SU-DHL-6 (cell line): Measurements from ENCODE around the gene ELMOD3.

Source experiments
- H2AFZ ChIP-seq: fragments of 200-600 bp; sonication (generic); 2 replicates; pipeline ENCODE4 v1.6.1; 2014; ENCODE audit warnings: low read depth, mild to moderate bottlenecking, moderate library complexity, mixed read lengths, antibody characterized with exemption, low read length; ENCODE audit not compliant: severe bottlenecking
- H3F3A ChIP-seq: fragments of 200-600 bp; shearing (Covaris generic); 2 replicates; pipeline ENCODE4 v1.6.0; 2016; ENCODE audit warnings: antibody characterized with exemption, mild to moderate bottlenecking; ENCODE audit not compliant: insufficient read depth
- H3K27ac ChIP-seq: fragments of 200-600 bp; sonication (generic); 2 replicates; pipeline ENCODE4 v1.5.1; 2016; ENCODE audit warnings: low read depth, mild to moderate bottlenecking, low read length, moderate library complexity, mixed read lengths
- H3K27me3 ChIP-seq: fragments of 200-600 bp; sonication (generic), shearing (Covaris generic); 2 replicates; pipeline ENCODE4 v1.6.0; 2014; ENCODE audit warnings: mild to moderate bottlenecking, low read length
- H3K36me3 ChIP-seq: fragments of 200-600 bp; sonication (generic); 2 replicates; pipeline ENCODE4 v1.6.1; 2014; ENCODE audit warnings: mild to moderate bottlenecking, low read length, mixed read lengths
- H3K4me2 ChIP-seq: fragments of 300-600, 200-600 bp; shearing (Covaris generic), sonication (generic); 2 replicates; pipeline ENCODE4 v1.6.0; 2014; ENCODE audit warnings: low read length, low read depth, mild to moderate bottlenecking; ENCODE audit not compliant: poor library complexity, severe bottlenecking
- H3K4me3 ChIP-seq: fragments of 200-600 bp; sonication (generic); 2 replicates; pipeline ENCODE4 v1.5.1; 2014; ENCODE audit warnings: antibody characterized with exemption, low read length, mild to moderate bottlenecking, mixed read lengths; ENCODE audit not compliant: insufficient read depth, poor library complexity, severe bottlenecking
- H3K79me2 ChIP-seq: fragments of 200-600 bp; sonication (generic); 2 replicates; pipeline ENCODE4 v1.6.1; 2014; ENCODE audit warnings: mild to moderate bottlenecking, low read length, moderate library complexity; ENCODE audit not compliant: insufficient read depth
- H3K9ac ChIP-seq: fragments of 200-600 bp; sonication (generic); 2 replicates; pipeline ENCODE4 v1.7.0; 2014; ENCODE audit warnings: mild to moderate bottlenecking, low read length
- H3K9me2 ChIP-seq: fragments of 200-600 bp; sonication (generic); replicated peaks from 2 replicates; pipeline ENCODE4 v1.6.1; 2014; ENCODE audit warnings: low read length; ENCODE audit not compliant: insufficient read depth
- H3K9me3 ChIP-seq: fragments of 200-600 bp; sonication (generic); 2 replicates; pipeline ENCODE4 v1.6.1; 2014; ENCODE audit warnings: low read length, mixed read lengths; ENCODE audit not compliant: insufficient read depth
- H4K20me1 ChIP-seq: fragments of 200-600 bp; sonication (generic); 2 replicates; pipeline ENCODE4 v1.6.1; 2014; ENCODE audit warnings: low read depth, mild to moderate bottlenecking, antibody characterized with exemption, low read length, moderate library complexity, mixed read lengths
- EZH2phosphoT487 ChIP-seq: fragments of 200-600 bp; sonication (generic), shearing (Covaris generic); conservative IDR thresholded peaks from 2 replicates; pipeline ENCODE4 v1.6.1; 2018; ENCODE audit warnings: mild to moderate bottlenecking, antibody characterized with exemption, low read length, moderate library complexity, mixed read lengths
- TF ChIP-seq, protein P1 (sequence below): fragments of 200-600 bp; sonication (generic); IDR thresholded peaks from one replicate; pipeline ENCODE4 v1.5.1; 2017; ENCODE audit warnings: antibody characterized with exemption, mild to moderate bottlenecking, low read length, moderate library complexity; ENCODE audit not compliant: insufficient read depth, poor library complexity, severe bottlenecking

ELMOD3 gene

DNA sequence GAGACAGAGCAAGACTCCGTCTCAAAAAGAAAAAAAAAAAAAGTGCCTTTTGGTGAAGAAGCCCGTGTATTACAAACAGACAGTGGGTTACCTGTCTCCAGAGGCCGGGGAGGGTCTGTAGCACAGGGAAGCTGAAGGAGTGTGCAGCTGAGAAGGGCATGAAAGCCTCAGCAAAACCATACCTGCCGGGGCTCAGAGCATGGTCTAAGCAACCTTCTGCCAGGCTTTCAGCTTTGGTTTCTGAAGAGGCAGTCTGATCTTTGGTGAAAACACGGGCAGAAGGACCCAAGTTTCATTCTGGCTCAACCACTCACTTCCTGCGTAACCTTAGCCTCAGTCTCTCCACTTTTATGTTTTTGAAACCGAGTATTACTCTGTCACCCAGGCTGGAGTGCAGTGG, 85.4 kb downstream of the ELMOD3 start:
- H4K20me1 ChIP-seq = no peaks in the 10 kb centered on the region
- no peak overlapping the region for H3K4me2 ChIP-seq
- H3K9me3 ChIP-seq = no peaks in the 10 kb centered on the region
- no peak for TF ChIP-seq EZH2phosphoT487
- TF ChIP-seq, protein P1, sequence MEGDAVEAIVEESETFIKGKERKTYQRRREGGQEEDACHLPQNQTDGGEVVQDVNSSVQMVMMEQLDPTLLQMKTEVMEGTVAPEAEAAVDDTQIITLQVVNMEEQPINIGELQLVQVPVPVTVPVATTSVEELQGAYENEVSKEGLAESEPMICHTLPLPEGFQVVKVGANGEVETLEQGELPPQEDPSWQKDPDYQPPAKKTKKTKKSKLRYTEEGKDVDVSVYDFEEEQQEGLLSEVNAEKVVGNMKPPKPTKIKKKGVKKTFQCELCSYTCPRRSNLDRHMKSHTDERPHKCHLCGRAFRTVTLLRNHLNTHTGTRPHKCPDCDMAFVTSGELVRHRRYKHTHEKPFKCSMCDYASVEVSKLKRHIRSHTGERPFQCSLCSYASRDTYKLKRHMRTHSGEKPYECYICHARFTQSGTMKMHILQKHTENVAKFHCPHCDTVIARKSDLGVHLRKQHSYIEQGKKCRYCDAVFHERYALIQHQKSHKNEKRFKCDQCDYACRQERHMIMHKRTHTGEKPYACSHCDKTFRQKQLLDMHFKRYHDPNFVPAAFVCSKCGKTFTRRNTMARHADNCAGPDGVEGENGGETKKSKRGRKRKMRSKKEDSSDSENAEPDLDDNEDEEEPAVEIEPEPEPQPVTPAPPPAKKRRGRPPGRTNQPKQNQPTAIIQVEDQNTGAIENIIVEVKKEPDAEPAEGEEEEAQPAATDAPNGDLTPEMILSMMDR = no peak
- H2AFZ ChIP-seq = no peak overlapping the region
- H3K27me3 ChIP-seq = no peaks in the 10 kb centered on the region
- no peaks in the 10 kb centered on the region for H3F3A ChIP-seq
- no peaks in the 10 kb centered on the region for H3K36me3 ChIP-seq
- no peak overlapping the region for H3K4me3 ChIP-seq
- no peaks in the 10 kb centered on the region for H3K79me2 ChIP-seq
- no peak overlapping the region for H3K9ac ChIP-seq
- no peak overlapping the region for H3K27ac ChIP-seq
- H3K9me2 ChIP-seq = no peaks in the 10 kb centered on the region

DNA sequence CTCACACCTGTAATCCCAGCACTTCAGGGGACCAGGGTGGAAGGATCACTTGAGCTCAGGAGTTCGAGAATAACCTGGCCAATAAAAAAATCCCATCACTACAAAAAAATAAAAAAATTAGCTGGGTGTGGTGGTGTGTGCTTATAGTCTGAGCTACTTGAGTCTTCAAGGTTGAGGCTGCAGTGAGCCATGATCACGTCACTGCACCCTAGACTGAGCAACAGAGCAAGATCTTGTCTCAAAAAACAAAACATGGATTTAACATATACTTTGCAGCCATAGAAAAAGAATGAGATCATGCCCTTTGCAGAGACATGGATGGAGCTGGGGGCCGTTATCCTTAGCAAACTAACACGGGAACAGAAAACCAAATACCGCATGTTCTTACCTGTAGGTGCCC, 86.2 kb downstream of the ELMOD3 start:
- H2AFZ ChIP-seq = no peak overlapping the region
- no peaks in the 10 kb centered on the region for H3K36me3 ChIP-seq
- H3K27me3 ChIP-seq = no peaks in the 10 kb centered on the region
- H3K4me3 ChIP-seq = no peak overlapping the region
- no peaks in the 10 kb centered on the region for H3K9me3 ChIP-seq
- H4K20me1 ChIP-seq = no peaks in the 10 kb centered on the region
- no peaks in the 10 kb centered on the region for H3K79me2 ChIP-seq
- no peaks in the 10 kb centered on the region for H3F3A ChIP-seq
- no peak overlapping the region for H3K27ac ChIP-seq
- no peak overlapping the region for H3K4me2 ChIP-seq
- no peaks in the 10 kb centered on the region for H3K9me2 ChIP-seq
- H3K9ac ChIP-seq = no peak overlapping the region
- TF ChIP-seq, protein P1 = no peak
- TF ChIP-seq EZH2phosphoT487 = no peak
